H4 (cell line): ENCODE results near the gene TEAD1. TPM values are rescaled to one million over a fixed set of nuclear protein-coding genes. Genes with fewer than 3 reads are reported as not detected.
A peak's percentile ranks its signal among the peaks of the same experiment; 100 is the strongest.

Experiments used
- DNase-seq: peaks from one replicate; pipeline ENCODE4 v3.0.0-alpha.2; 2015; ENCODE audit warnings: low spot score
- total RNA-seq: library from RNA; depleted of rRNA; stranded (reverse); fragments of >200 nt; shearing (Covaris generic); gene quantifications from 2 replicates; pipeline ENCODE4 v1.2.3, GENCODE V29; 2014

The TEAD1 gene
- total RNA-seq, 1 experiment from 2014 or later = 42.3 TPM

DNA sequence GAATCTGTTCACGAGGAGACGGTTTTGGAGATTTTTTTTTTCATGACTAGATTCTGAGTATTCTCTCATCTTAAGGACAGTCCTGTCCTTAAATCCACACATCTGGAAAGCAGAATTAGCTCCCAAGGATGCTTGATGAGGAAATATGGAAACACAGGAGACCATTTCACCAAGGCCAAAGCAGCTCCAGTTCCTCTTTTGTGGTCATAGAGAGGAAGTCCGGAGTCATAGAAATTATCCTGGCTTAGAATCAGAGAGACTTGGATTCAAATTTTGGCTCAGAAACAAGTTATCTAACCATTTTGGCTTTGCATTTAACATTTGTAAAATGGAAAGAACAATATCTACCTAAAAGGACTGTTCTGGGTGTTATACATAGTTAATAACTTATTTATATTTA lies 7.3 kb upstream of the TEAD1 start:
- no peak for DNase-seq

DNA sequence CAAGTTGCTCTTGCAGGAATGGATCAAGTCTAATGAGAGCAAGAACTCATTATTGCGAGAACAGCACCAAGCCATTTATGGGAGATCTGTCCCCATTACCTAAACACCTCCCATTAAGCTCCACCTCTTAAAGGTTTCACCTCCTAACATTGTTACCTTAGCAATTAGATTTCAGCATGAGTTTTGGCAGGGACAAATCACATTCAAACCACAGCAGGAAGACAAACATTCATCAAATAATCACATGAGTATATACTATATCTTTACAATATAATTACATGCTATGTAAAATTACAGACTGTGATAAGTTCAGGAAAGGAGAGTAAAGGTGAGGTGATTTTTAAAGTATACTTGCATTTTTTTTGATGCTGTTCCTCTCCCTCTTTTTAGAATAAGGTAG lies 6.6 kb upstream of the TEAD1 start:
- DNase-seq = no peak

DNA sequence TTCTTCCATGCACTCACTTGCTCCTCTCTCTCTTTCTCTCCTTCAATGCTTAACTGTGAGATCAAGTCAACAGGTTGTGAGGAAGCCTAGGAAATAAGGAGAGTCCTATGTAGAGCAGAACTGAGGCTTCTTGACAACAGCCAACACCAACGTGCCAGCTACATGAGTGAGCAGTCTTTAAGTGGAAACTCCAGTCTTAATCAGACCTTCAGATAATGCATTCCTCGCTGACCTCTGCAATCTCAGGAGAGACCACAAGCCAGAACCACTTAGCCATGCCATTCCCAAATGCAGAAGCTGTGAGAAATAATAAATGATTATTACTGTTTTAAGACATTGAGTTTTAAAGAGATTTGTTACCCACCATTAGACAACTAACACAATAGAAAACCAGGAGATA lies 6.1 kb upstream of the TEAD1 start:
- DNase-seq = no peak

DNA sequence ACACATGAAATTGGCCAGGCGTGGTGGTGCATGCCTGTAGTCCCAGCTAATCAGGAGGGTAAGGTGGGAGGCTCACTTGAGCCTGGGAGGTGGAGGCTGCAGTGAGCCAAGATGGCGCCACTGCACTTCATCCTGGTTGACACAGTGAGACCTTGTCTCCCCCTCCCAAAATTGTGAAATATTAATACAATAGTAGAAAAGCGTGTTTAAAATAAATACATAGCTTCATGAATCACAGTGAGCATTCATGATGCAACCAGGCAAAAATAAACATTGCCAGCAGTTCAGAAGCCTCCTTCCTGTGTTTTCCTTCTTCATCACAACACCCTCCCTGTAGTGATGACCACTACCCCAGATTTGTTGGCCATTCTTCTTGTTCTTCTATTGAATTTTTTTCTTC lies 4.3 kb upstream of the TEAD1 start:
- no peak for DNase-seq

DNA sequence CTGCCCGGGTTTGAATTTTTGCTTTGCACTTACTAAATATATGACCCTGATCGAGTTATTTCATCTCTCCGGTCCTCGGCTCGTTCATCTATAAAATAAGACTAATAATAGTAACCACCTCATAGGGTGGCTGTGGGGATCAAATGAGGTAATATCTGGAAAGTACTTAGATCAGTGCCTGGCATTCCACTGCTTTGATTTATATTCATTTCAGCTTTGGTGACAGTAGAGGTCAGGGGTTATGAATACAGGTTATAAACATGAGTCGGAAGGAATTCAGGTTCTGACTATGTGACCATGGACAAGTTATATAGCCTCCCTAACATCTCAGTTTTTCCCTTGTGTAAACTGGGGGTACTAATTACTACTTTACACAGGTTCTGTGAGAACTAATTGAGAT lies 2.9 kb upstream of the TEAD1 start:
- DNase-seq = no peak

DNA sequence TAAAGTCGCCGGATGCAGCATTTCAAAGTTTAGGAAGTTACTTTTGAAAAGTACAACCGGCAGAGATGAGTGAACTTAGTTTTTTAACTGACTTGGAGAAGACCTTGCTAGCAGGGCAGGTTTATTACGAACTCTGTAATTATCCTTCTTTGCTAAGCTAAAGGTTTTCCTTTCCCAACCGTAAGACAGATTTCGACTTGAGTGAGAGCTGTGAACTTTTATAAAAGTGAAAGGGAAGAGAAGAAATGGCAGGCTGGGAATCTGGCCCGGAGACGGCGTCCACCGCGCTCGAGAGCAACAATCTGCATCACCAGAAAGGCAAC lies 659 bp upstream of the TEAD1 start:
- no peak for DNase-seq

DNA sequence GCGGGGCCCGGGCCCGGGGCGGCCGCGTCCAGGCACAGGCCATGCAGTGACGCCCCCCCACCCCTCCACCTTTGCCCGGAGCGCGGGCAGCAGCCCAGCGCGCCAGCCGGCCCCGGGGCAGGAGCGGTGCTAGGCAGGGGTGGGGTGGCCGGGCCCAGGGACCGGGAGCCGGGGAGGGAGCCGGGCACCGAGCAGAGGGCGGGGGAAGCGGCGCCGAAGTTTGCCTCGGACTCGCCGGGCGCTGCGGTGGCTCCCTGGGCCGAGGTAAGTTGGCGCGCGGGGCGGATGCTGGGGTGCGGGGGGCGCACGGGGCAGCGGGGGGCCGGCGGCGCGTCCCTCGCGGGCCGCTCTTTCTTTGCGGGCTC lies 332 bp downstream of the TEAD1 start:
- DNase-seq = no peak

DNA sequence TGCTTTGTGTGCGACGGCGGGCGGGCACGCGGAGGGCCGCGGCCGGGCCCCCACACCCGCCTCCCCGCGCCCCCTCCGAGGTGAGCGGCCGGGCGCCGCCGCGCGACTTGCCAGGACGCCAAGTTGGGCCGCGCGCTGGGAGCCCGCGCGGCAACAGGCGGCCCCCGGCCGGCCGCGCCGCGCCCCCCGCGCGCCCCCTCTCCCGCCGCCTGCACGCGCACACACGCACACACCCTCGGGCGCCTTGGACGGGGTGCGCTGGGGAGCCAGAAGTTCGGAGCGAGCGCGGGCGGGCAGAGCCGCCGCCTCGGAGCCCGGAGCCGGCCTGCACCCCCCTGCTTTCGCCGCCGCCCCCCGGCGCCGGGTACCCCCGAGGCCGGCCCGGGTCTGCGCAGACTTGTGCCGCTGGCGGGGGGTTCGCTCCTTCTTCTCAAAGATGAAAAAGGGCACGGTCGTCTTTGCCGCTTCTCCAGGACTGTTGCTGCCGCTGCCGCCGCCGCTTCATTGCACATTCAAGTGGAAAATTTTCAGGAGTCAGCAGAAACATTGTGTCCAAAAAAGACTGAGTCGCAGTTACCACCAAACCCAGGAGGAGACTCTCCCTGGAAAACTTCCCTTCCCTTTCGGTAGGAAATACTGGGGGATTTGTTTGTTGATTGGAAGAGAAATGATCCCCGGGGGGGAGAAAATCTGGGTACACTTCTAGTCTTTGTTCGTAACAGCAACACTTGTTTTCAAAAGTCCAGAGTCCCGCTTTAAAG lies 895 bp downstream of the TEAD1 start:
- no peak for DNase-seq

DNA sequence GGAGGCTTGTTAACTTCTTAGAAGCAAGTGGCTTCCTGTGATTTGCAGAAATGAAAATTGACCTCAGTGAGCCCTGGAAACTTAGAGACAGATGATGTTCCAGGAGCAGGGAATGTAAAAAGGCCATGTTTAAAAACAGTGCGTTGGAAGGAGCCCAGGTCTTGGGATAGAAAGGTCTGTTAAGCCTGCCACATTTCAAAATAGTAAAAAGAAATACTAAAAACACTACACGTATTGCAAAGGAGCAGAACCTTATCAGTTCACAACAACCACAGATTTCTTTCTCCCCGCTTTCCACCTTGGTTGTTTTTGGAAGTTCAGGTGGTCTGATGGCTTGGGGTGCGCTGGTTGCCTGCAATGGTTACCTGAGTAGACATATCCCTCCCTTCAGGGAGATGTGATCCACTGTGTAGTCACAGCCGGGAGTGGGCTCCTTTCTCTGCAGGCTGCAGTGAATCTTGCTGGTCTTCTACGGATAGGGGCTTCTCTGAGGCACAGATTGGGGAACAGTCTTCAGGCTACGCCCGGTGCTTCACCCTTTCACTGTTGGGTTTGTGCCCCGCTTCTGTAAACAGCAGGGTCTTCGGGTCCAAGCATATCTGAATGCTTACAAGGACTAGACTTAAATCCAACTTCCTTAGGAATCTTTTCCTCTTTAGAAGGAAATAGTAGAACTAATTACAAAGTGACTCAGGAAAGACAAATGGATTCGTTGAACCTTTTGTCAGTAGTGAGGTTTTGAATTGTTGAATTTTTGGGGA lies 1.9 kb downstream of the TEAD1 start:
- DNase-seq = no peak

DNA sequence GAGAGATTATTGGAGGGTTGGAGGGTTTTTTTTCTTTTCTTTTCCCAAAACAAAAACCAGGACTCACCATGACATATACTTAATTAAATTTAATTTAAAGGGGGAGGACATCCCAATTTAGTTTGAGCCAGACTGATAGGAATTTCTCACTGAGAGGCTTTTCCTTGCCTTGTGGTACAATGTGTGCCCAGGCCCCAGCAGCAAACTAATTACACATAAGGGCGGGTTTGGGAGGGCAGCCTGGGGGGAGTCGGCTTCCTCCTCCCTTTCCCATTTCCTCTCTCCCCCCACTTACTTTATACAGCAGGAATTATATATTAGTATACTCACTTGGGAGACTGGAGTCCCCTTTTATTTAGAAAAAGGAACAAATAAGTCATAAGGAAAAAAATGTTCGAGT lies 2.9 kb downstream of the TEAD1 start:
- peak; percentile 50 for DNase-seq

DNA sequence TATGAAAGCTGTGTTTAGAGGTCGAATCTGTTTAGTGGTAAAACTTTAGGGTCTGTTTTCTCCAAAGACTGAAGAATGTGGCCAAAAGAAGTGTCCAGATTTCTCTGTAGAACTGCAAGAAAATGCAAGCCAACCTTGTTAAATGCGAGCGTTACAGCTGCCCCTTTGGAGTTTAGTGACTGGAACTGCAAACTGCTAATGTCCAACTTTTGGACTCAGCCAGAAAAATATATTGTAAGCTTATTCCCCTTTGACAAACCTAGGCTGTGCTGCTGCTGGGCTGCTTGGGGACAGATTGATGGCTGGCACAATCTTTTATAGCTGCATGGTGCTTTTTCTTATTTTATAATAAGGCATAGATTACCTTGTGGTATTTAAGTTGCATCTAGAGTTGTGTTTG lies 3.9 kb downstream of the TEAD1 start:
- DNase-seq = no peak

DNA sequence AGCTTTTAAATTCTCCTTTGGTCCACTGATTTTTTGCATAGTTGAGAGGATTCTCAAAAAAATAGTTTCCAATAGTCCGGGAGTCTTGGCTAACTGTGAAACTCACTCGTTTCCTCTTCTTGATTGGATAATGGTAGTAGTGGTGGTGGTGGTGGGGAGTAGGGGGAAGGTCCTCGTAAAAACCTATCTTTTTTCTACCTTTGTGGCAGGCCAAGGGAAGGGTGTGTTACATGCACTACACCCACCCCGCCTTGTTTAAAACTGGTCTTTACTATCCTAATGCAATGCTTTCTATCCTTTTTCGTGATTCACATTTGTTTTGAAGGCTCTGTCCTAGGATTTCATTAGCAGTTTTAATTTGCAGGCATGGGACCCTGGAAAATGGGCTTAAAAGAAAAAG lies 4.8 kb downstream of the TEAD1 start:
- DNase-seq = no peak

DNA sequence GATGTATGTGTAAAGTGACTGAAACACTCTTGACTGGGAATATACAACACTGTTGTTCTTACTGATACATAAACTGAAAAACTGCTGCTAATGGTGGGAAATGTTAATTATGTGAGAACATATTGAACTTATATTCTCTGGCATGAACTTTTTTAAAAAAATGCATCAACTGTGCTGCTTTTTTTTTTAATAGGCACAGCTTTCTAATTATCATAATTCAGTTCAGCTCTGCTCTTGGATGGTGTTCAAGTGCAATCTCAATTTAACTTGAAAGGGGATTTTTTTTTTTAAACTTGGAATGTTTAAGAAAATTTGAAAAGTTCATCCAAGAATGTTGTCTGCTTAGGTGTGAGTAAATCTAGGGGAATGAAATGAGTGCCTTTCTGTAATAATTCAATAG lies 5.2 kb downstream of the TEAD1 start:
- DNase-seq = no peak

DNA sequence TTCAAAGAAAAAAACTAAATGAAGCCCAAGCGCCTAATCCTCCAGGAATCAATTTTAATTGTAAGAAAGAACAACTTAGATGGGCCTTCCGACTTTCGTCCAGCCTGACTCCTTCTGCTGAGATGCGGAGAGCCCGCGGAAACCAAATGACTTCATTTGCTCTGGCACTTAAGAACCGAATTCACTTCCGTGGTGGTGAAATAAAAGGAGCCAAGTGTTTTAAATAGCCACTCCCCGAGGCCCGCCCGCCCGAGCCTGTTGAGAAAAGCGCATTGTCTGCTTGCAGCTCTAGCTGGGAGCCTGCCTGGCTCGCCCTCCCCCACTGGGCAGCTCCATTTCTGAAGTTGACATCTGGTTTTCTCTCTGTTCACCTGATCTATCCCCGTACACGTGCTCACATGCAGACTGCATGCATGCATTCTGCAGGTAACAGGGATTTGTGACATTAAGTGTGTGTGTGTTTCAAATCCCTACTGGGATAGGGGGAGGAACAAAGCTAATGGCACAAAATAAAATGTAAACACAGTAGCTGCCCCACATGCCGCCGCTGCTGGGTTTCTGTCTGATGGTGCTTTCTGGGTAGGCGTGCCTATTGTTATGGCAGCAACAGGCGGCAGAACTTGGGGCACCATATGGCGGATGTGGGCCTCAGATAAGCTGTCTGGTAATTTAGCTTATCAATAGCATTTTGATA lies 6.2 kb downstream of the TEAD1 start:
- DNase-seq = peak; percentile 88

DNA sequence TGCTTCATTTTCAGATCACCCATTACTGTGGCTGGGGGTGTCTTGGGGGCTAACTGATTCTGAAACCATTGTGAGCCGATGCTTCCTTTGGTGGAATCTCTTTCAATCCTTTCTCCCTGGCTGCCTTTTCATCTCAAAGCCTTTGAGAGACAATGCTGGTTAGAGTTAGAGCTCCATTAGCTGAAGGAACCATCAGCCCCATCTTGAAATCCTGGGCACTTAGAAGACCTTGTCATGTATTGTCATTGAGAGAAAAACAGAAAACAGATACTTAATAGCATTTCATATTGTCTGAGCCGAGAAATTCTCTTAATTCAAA lies 6.7 kb downstream of the TEAD1 start:
- no peak for DNase-seq

DNA sequence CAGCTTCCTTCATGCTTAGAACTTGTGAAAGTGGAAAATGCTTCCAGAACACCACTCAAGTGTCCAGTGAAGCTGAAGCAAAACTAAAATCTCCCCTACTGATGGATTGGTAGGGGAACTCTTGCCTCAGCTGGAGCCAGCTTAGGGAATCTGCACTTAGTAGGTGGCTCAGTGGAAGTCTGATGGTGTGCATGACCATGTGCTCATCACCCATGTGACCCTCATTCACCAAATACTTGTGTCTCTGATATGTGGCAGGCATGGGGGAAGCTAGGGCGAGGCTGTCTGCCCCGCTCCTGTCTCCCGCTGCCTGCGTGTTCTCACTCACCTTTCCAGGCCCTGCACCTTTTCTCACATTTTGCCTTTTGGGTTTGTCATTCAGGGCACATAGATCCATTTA lies 7.2 kb downstream of the TEAD1 start:
- no peak for DNase-seq

DNA sequence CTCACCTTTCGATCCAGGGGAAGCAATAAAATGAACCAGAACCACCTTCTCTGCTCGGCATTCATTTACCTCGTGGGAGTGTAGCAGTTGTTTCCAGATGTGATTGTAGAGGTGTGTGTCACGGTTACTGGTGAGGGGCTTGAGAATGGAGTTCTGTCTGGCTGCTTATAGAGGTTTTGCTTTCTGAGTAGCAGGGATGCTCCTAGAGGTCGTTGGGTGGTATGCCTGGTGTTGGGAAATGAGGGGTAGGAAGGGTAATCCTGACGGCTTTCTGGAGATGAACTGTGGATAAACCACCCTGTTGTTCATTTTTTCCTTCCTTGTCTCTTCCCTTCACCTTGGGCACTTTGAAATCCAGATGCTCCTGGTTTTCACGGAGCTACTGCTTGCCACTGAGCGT lies 8.1 kb downstream of the TEAD1 start:
- no peak for DNase-seq

DNA sequence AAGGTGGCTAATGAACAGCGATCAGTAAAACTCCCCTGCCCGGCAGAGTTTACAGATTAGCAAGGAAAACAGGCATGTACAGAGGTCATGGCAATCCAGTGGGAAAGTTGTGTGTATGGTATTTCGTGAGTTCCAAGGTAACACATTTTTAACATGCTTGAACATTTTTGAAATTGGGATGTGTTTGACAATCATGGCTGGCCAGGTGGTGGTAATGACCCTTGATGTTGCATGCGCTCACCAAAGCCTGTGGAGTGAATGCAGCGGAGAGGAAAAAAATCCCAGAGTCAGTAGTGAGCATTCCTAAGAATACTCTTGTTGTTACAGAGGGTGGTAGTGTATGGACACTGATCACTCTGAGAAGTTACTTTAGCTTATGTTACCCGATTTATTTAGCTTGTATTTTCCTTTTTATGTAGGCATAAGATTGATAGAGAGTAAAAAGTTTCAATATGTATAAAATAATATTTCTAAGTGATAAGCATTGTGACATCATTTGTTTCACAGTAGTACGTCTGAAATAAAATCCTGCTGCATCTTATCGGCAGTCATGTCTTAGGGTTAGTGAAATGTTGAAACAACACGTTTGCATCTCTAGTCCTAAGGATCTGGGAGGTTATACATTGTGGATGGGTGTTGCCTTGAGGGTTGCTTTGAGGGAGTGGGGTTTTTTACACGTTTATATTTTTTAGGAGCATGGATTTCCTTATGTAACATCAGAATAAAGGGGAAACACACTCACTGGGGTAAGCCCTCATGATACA lies 8.7 kb downstream of the TEAD1 start:
- DNase-seq = no peak

DNA sequence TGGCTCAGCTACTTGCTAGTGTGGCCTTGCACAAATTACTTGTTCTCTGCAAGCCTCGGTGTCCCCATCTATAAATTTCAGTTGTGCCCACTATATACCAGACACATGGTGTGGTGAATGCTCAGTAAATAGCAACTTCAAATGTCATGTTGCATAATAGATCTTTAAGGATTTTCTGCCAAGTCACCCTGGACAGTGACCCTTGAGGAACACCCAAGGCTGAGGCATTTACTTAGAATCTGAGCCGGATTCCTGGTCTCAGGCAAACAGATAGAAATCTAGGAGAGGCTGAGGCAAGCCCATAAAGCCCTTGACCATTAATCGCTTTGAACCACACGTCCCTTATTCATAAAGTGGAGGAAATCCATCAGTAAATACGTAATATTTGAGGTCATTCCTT lies 9.7 kb downstream of the TEAD1 start:
- DNase-seq = no peak

DNA sequence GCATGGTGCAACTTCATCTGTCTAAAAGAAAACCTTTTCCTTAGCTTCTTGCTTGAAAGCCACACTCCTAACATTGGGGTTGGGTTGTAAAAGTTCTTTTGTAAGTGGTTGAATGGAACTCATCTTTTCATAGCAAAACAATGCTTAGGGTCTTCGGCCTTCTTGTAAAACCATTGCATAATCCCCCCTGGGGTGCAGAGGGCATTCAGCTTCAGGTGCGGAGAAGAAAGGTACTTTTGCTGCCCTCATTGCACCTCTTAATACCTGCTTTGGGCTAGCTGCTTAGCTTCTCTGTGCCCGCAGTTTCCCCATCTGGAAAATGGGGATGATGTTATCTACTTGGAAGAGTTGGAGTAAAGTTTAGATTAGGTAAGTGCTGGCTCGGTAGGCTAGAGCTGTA lies 10.1 kb downstream of the TEAD1 start:
- no peak for DNase-seq

DNA sequence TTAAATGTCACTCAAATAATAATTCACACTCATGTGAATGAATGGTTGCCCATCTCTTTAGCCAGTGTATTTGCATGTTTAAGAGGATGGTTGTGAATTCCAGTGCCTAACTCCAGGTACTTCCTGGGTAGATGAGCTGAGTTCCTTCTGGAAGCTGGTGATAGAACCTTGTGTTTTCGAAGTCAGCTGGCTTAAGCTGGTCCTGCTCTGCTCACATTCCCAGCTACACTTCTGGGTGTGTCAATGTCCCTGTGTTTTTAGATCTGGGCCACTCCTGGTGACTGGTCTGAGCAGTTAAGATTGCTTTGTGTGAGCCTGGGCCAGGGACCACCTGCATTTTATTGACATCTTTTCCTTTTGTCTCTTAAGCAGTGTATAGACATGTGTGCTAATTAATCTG lies 10.6 kb downstream of the TEAD1 start:
- no peak for DNase-seq

DNA sequence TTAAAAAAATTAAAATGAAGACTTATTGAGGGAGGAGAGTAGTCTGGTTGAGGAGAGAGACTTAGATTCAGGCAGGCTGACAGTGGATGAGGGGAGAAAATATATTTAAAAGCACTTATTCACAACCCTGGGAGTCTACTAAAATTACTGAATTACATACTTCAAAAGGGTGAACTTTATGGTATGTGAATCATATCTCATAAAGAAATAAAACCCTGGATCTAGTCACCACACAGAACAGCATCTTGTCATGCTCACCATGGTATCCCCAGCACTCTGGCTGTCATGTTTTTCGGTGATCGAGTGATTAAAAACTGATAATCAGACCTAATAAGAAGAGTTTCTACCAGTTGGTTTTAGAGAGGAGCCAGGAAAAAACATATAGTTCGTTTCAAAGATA lies 11.0 kb downstream of the TEAD1 start:
- no peak for DNase-seq
